ENCODE data around the gene DOCK2. TPM values are rescaled to one million over a fixed set of nuclear protein-coding genes. Genes with fewer than 3 reads are reported as not detected.

DOCK2 gene
- total RNA-seq, 1 donor from 2014 or later: 108 TPM

GRCh38 chr5:169958278-169958677, 321.2 kb downstream of the DOCK2 start:
- intact Hi-C loops (cut with DNase I): no loop called here
- ATAC-seq: no peak
- Histone ChIP-seq H3K27me3 (ENCODE audit: low read depth) (no peaks in the 10 kb centered on the region), H3K27ac (no peak overlapping the region), H3K9me3 (no peaks in the 10 kb centered on the region), H3K36me3 (no peaks in the 10 kb centered on the region), H3K4me3 (no peak overlapping the region), H3K4me1 (no peaks in the 10 kb centered on the region)
- TF ChIP-seq CTCF (IDR thresholded peaks at IDR 0.05): no peak
- DNase-seq: no peak

- intact Hi-C loops (cut with DNase I): no loop called here
- ATAC-seq (no peak), DNase-seq (no peak)
- TF ChIP-seq CTCF (IDR thresholded peaks at IDR 0.05): no peak
- Histone ChIP-seq H3K27me3 (ENCODE audit: low read depth) (no peaks in the 10 kb centered on the region), H3K36me3 (no peaks in the 10 kb centered on the region), H3K4me1 (no peaks in the 10 kb centered on the region), H3K9me3 (no peaks in the 10 kb centered on the region), H3K4me3 (no peak overlapping the region), H3K27ac (no peak overlapping the region)
Observed at GRCh38 chr5:169960659-169961058, 323.6 kb downstream of the DOCK2 start.

- intact Hi-C loops (cut with DNase I): no loop called here
- Histone ChIP-seq H3K4me1 (no peaks in the 10 kb centered on the region), H3K27me3 (ENCODE audit: low read depth) (no peaks in the 10 kb centered on the region)
Observed at GRCh38 chr5:169964246-169964645, 327.2 kb downstream of the DOCK2 start.

GRCh38 chr5:169970339-169970738, 333.3 kb downstream of the DOCK2 start:
- no peaks in the 10 kb centered on the region for H3K4me1 ChIP-seq
- no peak overlapping the region for H3K27ac ChIP-seq
- no peaks in the 10 kb centered on the region for H3K27me3 ChIP-seq (ENCODE audit: low read depth)
- no peak for ATAC-seq
- H3K36me3 ChIP-seq: no peaks in the 10 kb centered on the region
- DNase-seq: no peak
- H3K9me3 ChIP-seq: no peaks in the 10 kb centered on the region
- no peak for TF ChIP-seq CTCF (IDR thresholded peaks at IDR 0.05)
- H3K4me3 ChIP-seq: no peak overlapping the region
- intact Hi-C loops (cut with DNase I): no loop called here

More at GRCh38 chr5:169964246-169964645, 327.2 kb downstream of the DOCK2 start:
- DNase-seq (no peak), ATAC-seq (no peak)
- no peaks in the 10 kb centered on the region for H3K9me3 ChIP-seq
- no peak overlapping the region for H3K27ac ChIP-seq
- H3K4me3 ChIP-seq: no peak overlapping the region
- no peaks in the 10 kb centered on the region for H3K36me3 ChIP-seq
- TF ChIP-seq CTCF (IDR thresholded peaks at IDR 0.05): no peak

GRCh38 chr5:169970911-169971765, 334.1 kb downstream of the DOCK2 start:
- TF ChIP-seq CTCF (IDR thresholded peaks at IDR 0.05): no peak
- no peak overlapping the region for H3K4me3 ChIP-seq

More at GRCh38 chr5:169970911-169971765, 334.1 kb downstream of the DOCK2 start:
- Histone ChIP-seq H3K36me3 (no peaks in the 10 kb centered on the region), H3K9me3 (no peaks in the 10 kb centered on the region), H3K27me3 (ENCODE audit: low read depth) (no peaks in the 10 kb centered on the region), H3K4me1 (no peaks in the 10 kb centered on the region), H3K27ac (no peak overlapping the region)
- peak; percentile 46 for DNase-seq
- intact Hi-C loops (cut with DNase I): no loop called here
- ATAC-seq: peak in 1 of 2 donors; percentile 24
